Measurements from ENCODE around the gene POLQ. TPM values are rescaled to one million over a fixed set of nuclear protein-coding genes. Genes with fewer than 3 reads are reported as not detected.

The POLQ gene
- total RNA-seq, 1 donor from 2014 or later = 0.56 TPM

GRCh38 chr3:121431726-121432517 is 113.9 kb downstream of the POLQ start:
- Histone ChIP-seq H3K36me3 (no peaks in the 10 kb centered on the region), H3K9me3 (no peaks in the 10 kb centered on the region), H3K27ac (no peak overlapping the region), H3K4me3 (peak overlapping the region; percentile 33), H3K4me1 (no peaks in the 10 kb centered on the region), H3K27me3 (ENCODE audit: low read depth) (no peaks in the 10 kb centered on the region)
- intact Hi-C loops (cut with DNase I) = no loop called here
- no peak for TF ChIP-seq CTCF (IDR thresholded peaks at IDR 0.05)
- peak; percentile 69 to 92 for ATAC-seq
- DNase-seq = no peak

- H3K4me1 ChIP-seq = no peaks in the 10 kb centered on the region
- intact Hi-C loops (cut with DNase I) = no loop called here
- H3K9me3 ChIP-seq = no peaks in the 10 kb centered on the region
- H3K27me3 ChIP-seq (ENCODE audit: low read depth) = no peaks in the 10 kb centered on the region
- DNase-seq = no peak
- no peak overlapping the region for H3K4me3 ChIP-seq
- ATAC-seq = no peak
- H3K36me3 ChIP-seq = no peaks in the 10 kb centered on the region
- H3K27ac ChIP-seq = no peak overlapping the region
- no peak for TF ChIP-seq CTCF (IDR thresholded peaks at IDR 0.05)
Measured at GRCh38 chr3:121430664-121431215, 115.0 kb downstream of the POLQ start.

- H3K9me3 ChIP-seq = no peaks in the 10 kb centered on the region
- intact Hi-C loops (cut with DNase I) = no loop called here
- H3K36me3 ChIP-seq = no peaks in the 10 kb centered on the region
- no peak overlapping the region for H3K4me3 ChIP-seq
- ATAC-seq (no peak), DNase-seq (no peak)
- no peaks in the 10 kb centered on the region for H3K4me1 ChIP-seq
- H3K27me3 ChIP-seq (ENCODE audit: low read depth) = no peaks in the 10 kb centered on the region
- no peak overlapping the region for H3K27ac ChIP-seq
- TF ChIP-seq CTCF (IDR thresholded peaks at IDR 0.05) = no peak
Measured at GRCh38 chr3:121424549-121424948, 121.2 kb downstream of the POLQ start.

GRCh38 chr3:121418182-121418581 is 127.6 kb downstream of the POLQ start:
- H3K27me3 ChIP-seq (ENCODE audit: low read depth) = no peaks in the 10 kb centered on the region
- no peak overlapping the region for H3K4me3 ChIP-seq
- H3K9me3 ChIP-seq = no peaks in the 10 kb centered on the region
- TF ChIP-seq CTCF (IDR thresholded peaks at IDR 0.05) = no peak
- intact Hi-C loops (cut with DNase I) = no loop called here
- no peak overlapping the region for H3K27ac ChIP-seq
- no peaks in the 10 kb centered on the region for H3K4me1 ChIP-seq
- H3K36me3 ChIP-seq = no peaks in the 10 kb centered on the region
- ATAC-seq = no peak
- DNase-seq = no peak

GRCh38 chr3:121414924-121415323 is 130.9 kb downstream of the POLQ start:
- Histone ChIP-seq H3K4me3 (no peak overlapping the region), H3K27me3 (ENCODE audit: low read depth) (no peaks in the 10 kb centered on the region), H3K9me3 (no peaks in the 10 kb centered on the region), H3K36me3 (no peaks in the 10 kb centered on the region), H3K4me1 (no peaks in the 10 kb centered on the region), H3K27ac (no peak overlapping the region)
- intact Hi-C loops (cut with DNase I) = no loop called here
- DNase-seq (no peak), ATAC-seq (no peak)
- TF ChIP-seq CTCF (IDR thresholded peaks at IDR 0.05) = no peak

Measured in lower lobe of right lung (tissue), 2 donors.